ENCODE data around the gene TBC1D22A. TPM values are rescaled to one million over a fixed set of nuclear protein-coding genes. Genes with fewer than 3 reads are reported as not detected.

TBC1D22A gene
- total RNA-seq, 1 experiment from 2014 or later = 14.3 TPM

- peaks cover 10% of the 10 kb centered on the region; the same call in 1 of the 2 replicates for H3K4me1 ChIP-seq (ENCODE audit: insufficient read depth, low read length)
- no peak overlapping the region for H3K9ac ChIP-seq (ENCODE audit: low read length)
- no peaks in the 10 kb centered on the region for H3K27me3 ChIP-seq (ENCODE audit: low read length)
- no peak for TF ChIP-seq EZH2phosphoT487 (IDR thresholded peaks at IDR 0.05; ENCODE audit: borderline replicate concordance, low read length)
- TF ChIP-seq EZH2 (IDR thresholded peaks at IDR 0.05; ENCODE audit: low read length, unreplicated experiment) = no peak
- TF ChIP-seq CTCF (conservative IDR thresholded peaks at IDR 0.05; ENCODE audit: low read depth, low read length) = no peak
- DNase-seq (no peak), ATAC-seq (no peak)
- no TSS peak for BruUV-seq (replicated peaks)
- no peaks in the 10 kb centered on the region for H3K9me2 ChIP-seq (replicated peaks; ENCODE audit: low read length)
- intact Hi-C loops (cut with micrococcal nuclease) = no loop called here
- no peaks in the 10 kb centered on the region for H3F3A ChIP-seq (ENCODE audit: low read length, unreplicated experiment)
- H3K4me3 ChIP-seq (ENCODE audit: low read length) = no peak overlapping the region
- H4K20me1 ChIP-seq (ENCODE audit: low read length) = 0 out of 2 replicates have a peak, but pooled peaks cover 4% of the 10 kb centered on the region
- 0 out of 2 replicates have a peak, but pooled peaks cover 3% of the 10 kb centered on the region for H3K79me2 ChIP-seq (ENCODE audit: low read length)
- POLR2A ChIA-PET (ENCODE audit: unreplicated experiment) = no interaction called here
- H3K27ac ChIP-seq (ENCODE audit: low read length) = no peak overlapping the region
- H3K9me3 ChIP-seq (ENCODE audit: low read length) = no peaks in the 10 kb centered on the region
- H2AFZ ChIP-seq (ENCODE audit: low read length) = no peak overlapping the region
- CTCF ChIA-PET = no interaction called here
- no peaks in the 10 kb centered on the region for H3K36me3 ChIP-seq (ENCODE audit: low read depth, low read length)
- H3K4me2 ChIP-seq (ENCODE audit: low read length) = no peak overlapping the region
Observed at GRCh38 chr22:46863794-46864193, 101.3 kb downstream of the TBC1D22A start.

GRCh38 chr22:46864314-46865051 is 102.0 kb downstream of the TBC1D22A start:
- intact Hi-C loops (cut with micrococcal nuclease) = no loop called here
- ChIA-PET POLR2A (ENCODE audit: unreplicated experiment) (no interaction called here), CTCF (no interaction called here)
- no TSS peak for BruUV-seq (replicated peaks)
- no peak for ATAC-seq
- no peak for DNase-seq
- peaks cover 10% of the 10 kb centered on the region; the same call in 1 of the 2 replicates for H3K4me1 ChIP-seq (ENCODE audit: insufficient read depth, low read length)
- no peak overlapping the region for H3K27ac ChIP-seq (ENCODE audit: low read length)
- H3K36me3 ChIP-seq (ENCODE audit: low read depth, low read length) = no peaks in the 10 kb centered on the region
- no peaks in the 10 kb centered on the region for H3K9me2 ChIP-seq (replicated peaks; ENCODE audit: low read length)
- no peak overlapping the region for H3K9ac ChIP-seq (ENCODE audit: low read length)
- H2AFZ ChIP-seq (ENCODE audit: low read length) = no peak overlapping the region
- 0 out of 2 replicates have a peak, but pooled peaks cover 4% of the 10 kb centered on the region for H3K79me2 ChIP-seq (ENCODE audit: low read length)
- no peaks in the 10 kb centered on the region for H3F3A ChIP-seq (ENCODE audit: low read length, unreplicated experiment)
- no peaks in the 10 kb centered on the region for H3K27me3 ChIP-seq (ENCODE audit: low read length)
- H4K20me1 ChIP-seq (ENCODE audit: low read length) = 0 out of 2 replicates have a peak, but pooled peaks cover 4% of the 10 kb centered on the region
- no peak overlapping the region for H3K4me3 ChIP-seq (ENCODE audit: low read length)
- no peaks in the 10 kb centered on the region for H3K9me3 ChIP-seq (ENCODE audit: low read length)
- H3K4me2 ChIP-seq (ENCODE audit: low read length) = no peak overlapping the region
- no peak for TF ChIP-seq EZH2phosphoT487 (IDR thresholded peaks at IDR 0.05; ENCODE audit: borderline replicate concordance, low read length)
- no peak for TF ChIP-seq EZH2 (IDR thresholded peaks at IDR 0.05; ENCODE audit: low read length, unreplicated experiment)

GRCh38 chr22:46865052-46865434 is 102.6 kb downstream of the TBC1D22A start:
- Histone ChIP-seq H3K9ac (ENCODE audit: low read length) (no peak overlapping the region), H3K9me3 (ENCODE audit: low read length) (no peaks in the 10 kb centered on the region), H3K79me2 (ENCODE audit: low read length) (0 out of 2 replicates have a peak, but pooled peaks cover 4% of the 10 kb centered on the region), H3K27me3 (ENCODE audit: low read length) (no peaks in the 10 kb centered on the region), H3K4me2 (ENCODE audit: low read length) (no peak overlapping the region), H3K36me3 (ENCODE audit: low read depth, low read length) (no peaks in the 10 kb centered on the region), H3K27ac (ENCODE audit: low read length) (no peak overlapping the region), H3K9me2 (replicated peaks; ENCODE audit: low read length) (no peaks in the 10 kb centered on the region), H3K4me1 (ENCODE audit: insufficient read depth, low read length) (peaks cover 10% of the 10 kb centered on the region; the same call in 1 of the 2 replicates), H3K4me3 (ENCODE audit: low read length) (no peak overlapping the region), H4K20me1 (ENCODE audit: low read length) (0 out of 2 replicates have a peak, but pooled peaks cover 4% of the 10 kb centered on the region), H2AFZ (ENCODE audit: low read length) (no peak overlapping the region), H3F3A (ENCODE audit: low read length, unreplicated experiment) (no peaks in the 10 kb centered on the region)
- no TSS peak for BruUV-seq (replicated peaks)
- intact Hi-C loops (cut with micrococcal nuclease) = no loop called here
- DNase-seq (no peak), ATAC-seq (no peak)
- CTCF ChIA-PET = no interaction called here
- TF ChIP-seq EZH2phosphoT487 (IDR thresholded peaks at IDR 0.05; ENCODE audit: borderline replicate concordance, low read length) = no peak
- no peak for TF ChIP-seq EZH2 (IDR thresholded peaks at IDR 0.05; ENCODE audit: low read length, unreplicated experiment)
- no peak for TF ChIP-seq CTCF (conservative IDR thresholded peaks at IDR 0.05; ENCODE audit: low read depth, low read length)
- POLR2A ChIA-PET (ENCODE audit: unreplicated experiment) = no interaction called here

All from PC-3 (cell line).